ENCODE measurements around the gene C18orf63. TPM values are rescaled to one million over a fixed set of nuclear protein-coding genes. Genes with fewer than 3 reads are reported as not detected.
"Not testable (repeated sequence)": the region's sequence is repeated elsewhere in the genome, so short reads cannot be mapped to it uniquely, and the experiment has no call there.

Gene C18orf63
- total RNA-seq, 1 experiment from 2014 or later = not detected

DNA sequence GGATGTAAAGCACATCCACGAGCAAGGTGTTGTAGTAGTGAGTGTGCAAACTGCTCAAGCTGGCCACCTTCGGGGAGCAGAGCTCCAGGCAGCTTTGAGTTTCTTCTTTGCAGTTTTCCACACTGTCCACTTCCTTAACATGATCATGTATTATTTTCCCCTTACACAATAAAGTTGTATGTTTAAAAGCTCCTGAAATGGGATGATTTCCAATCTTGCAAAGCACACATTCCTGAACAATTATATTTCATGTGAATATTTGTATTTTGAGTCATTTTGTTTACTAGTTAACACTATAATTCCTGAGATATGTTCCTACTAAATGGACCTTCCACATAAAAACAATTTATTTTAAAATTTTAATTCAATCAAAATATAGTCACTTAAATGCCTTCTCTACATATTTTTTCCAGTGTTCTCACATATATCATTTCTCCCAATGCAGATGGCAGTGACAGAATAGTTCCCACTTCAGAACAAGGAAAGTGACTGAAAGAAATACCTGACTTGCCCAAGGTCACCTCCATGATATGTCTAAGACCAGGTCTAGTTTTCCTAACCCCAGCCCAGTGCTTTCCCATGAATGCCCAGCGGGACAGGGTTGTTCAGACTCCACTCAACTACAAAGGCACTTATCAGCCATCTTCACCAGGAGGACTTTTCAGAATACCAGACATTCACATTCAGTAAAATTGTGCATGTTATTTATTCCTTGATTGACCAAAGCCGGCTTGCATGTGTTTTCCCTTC lies 29.4 kb upstream of the C18orf63 start:
- peak; percentile 18 for DNase-seq (ENCODE audit: low read depth)

GRCh38 chr18:74286856-74287255 lies 28.8 kb upstream of the C18orf63 start:
- no peak for DNase-seq (ENCODE audit: low read depth)

- DNase-seq (ENCODE audit: low read depth) = no peak
Measured at GRCh38 chr18:74288041-74288440, 27.6 kb upstream of the C18orf63 start.

DNA sequence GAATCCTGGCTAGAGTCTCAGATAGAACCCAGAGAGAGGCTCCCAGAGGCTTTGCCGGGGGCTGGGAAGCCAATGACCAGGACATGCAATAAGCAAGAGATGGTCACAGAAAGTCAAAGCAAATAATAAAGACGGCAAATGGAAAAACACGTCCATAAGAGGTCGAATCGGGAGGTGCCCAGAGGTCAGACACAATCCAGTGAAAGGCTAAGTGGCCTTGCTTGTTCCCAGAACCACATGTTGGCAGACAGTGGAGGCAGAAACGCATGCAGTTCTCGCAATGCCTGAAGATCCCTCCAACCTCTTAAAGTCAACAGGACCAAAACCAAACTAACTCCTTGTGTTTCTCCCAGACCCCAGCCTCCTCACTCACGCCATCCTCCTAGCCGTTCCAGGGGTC lies 26.9 kb upstream of the C18orf63 start:
- no peak for DNase-seq (ENCODE audit: low read depth)

DNA sequence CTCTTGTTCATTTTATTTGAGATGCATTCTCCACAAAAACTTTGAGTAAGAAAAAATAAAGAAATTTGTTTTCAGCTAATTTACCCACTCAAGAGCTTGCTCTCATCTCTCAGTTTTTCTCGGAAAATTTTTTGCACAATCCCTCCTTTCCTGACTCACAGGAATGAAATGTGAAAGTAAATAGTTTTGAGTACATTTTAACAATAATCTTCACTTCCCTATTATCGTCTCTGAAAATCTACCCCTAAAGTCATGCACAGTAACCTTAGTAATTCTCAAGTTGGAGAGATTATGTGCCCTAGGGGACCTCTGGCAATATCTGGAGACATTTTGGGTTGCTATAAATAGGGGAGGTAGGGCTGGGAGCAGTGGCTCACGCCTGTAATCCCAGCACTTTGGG lies 26.5 kb upstream of the C18orf63 start:
- peak; percentile 69 for DNase-seq (ENCODE audit: low read depth)

DNA sequence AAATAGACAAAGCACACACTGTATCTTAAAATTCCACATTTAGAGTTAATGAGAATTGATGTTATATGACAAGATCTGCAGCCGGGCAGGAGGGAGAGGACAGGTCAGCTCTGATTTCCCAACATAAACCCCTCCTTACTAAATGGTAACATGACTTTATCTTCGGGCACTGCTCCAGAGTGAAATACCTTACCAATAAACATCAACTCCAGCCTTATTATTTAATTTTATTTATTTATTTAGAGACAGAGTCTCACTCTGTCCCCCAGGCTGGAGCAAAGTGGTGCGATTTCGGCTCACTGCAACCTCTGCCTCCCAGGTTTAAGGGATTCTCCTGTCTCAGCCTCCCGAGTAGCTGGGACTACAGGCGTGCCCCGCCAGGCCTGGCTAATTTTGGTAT lies 25.6 kb upstream of the C18orf63 start:
- peak; percentile 16 for DNase-seq (ENCODE audit: low read depth)

DNA sequence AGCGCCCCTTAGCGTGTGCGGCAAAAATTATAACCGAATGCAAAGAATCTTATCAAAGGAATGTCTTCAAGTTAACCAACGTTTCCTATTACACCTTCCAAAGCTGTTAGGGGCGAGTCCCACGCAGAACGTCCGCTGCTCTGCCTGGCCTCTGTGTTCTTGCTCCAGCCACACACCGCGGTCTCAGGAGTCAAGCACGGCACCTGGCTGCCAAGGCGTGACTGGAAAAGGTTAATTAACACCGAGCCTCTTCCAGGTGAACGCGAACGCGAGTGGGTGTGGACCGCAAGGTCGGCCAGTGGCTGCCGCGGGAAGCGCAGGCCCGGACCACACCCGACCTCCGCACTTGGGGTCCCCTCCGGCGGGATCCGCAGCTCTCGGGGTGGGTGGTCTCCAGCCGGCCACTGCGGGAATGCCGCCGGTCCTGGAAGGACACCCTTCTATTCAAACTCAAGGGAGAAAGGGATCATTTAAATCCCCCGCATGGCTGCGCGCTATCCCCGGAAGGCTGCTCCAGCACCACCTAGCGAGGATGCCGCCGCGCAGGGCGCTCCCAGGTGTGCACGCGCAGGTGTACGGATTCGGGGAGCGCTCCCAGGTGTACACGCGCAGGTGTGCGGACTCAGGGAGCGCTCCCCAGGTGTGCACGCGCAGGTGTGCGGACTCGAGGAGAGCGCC lies 24.7 kb upstream of the C18orf63 start:
- DNase-seq (ENCODE audit: low read depth) = no peak

DNA sequence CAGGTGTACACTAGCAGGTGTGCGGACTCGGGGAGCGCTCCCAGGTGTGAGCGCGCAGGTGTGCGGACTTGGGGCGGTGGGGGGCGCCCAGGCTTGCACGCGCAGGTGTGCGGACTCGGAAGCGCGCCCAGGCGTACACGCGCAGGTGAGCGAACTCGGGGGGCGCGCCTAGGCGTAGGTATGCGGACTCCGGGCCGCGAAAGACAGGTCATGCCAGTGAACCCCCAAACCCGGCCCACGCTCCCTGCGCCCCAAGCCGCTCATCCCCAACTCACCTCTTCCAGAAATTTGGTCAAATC lies 24.2 kb upstream of the C18orf63 start:
- no peak for DNase-seq (ENCODE audit: low read depth)

DNA sequence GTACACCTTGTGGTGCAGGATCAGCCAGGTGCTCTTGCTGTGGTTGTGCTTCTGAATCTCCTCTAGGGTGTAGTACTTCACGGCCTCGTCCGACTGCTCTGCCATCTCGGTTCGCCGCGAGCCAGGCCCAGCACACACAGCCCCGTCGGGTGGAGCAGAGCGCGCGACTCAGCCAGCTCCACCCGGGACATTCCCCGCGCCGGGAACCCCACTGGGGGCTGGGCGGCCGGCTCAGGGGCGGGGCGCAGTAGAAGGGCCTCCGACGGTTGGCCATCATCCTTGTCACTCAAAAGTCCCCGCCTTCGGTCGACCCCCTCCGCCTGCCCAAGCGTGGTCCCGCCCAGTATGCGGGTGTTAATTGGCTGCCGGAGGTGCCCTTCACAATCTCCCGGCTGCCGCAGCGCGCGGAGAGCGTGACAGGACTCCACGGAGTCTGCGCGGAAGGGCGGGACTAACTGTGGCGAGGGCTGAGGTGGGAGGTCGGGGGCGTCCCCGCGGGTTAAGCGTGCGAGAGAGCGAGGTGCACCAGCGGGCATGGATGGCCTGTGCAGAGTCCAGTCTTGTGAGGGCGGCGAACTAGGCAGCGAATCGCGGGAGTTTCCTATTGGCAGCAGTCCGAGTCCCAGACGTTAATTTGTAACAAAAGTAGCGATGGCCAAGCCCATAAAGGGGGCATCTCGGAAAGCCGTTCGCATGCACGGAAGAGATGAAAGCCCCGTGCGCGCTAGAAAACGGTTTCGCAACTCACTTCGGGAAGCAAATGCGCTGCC lies 23.7 kb upstream of the C18orf63 start, which contains the start of gene CYB5A:
Gene CYB5A, minus strand, starts transcription at position 193 of the 770 bp plus-strand sequence. Its CDS starts 88 bp downstream, at position 105.
- DNase-seq (ENCODE audit: low read depth) = peak; percentile 90

GRCh38 chr18:74292541-74292858 lies 23.1 kb upstream of the C18orf63 start:
- DNase-seq (ENCODE audit: low read depth) = no peak

GRCh38 chr18:74292982-74293381 lies 22.7 kb upstream of the C18orf63 start:
- DNase-seq (ENCODE audit: low read depth) = not testable (repeated sequence)

GRCh38 chr18:74294526-74294925 lies 21.1 kb upstream of the C18orf63 start:
- DNase-seq (ENCODE audit: low read depth) = peak; percentile 83

GRCh38 chr18:74299162-74299561 lies 16.5 kb upstream of the C18orf63 start:
- no peak for DNase-seq (ENCODE audit: low read depth)

GRCh38 chr18:74299746-74300145 lies 15.9 kb upstream of the C18orf63 start:
- DNase-seq (ENCODE audit: low read depth) = peak; percentile 68

GRCh38 chr18:74303306-74303705 lies 12.3 kb upstream of the C18orf63 start:
- no peak for DNase-seq (ENCODE audit: low read depth)

GRCh38 chr18:74303936-74304335 lies 11.7 kb upstream of the C18orf63 start:
- DNase-seq (ENCODE audit: low read depth) = peak; percentile 87

- peak; percentile 70 for DNase-seq (ENCODE audit: low read depth)
Measured at GRCh38 chr18:74310411-74310810, 5.2 kb upstream of the C18orf63 start.

DNA sequence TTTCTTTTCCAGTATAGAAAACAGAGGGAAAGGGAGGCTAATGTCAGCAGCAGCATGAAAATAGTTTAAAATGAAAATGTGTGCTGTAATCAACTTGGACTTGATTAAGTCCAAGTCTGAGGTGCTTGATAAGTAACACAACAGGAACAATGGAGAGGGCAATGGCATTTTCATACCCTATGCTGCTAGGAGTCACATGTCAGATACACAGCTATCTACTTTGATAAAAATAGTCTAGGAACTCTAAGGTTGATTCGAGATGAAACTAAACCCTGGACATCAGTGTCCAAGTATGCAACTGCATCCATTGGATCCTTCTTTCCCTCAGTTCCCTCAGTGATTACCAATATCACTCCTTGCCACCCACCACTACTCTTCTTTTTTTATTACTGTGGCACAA lies 4.6 kb upstream of the C18orf63 start:
- DNase-seq (ENCODE audit: low read depth) = no peak

DNA sequence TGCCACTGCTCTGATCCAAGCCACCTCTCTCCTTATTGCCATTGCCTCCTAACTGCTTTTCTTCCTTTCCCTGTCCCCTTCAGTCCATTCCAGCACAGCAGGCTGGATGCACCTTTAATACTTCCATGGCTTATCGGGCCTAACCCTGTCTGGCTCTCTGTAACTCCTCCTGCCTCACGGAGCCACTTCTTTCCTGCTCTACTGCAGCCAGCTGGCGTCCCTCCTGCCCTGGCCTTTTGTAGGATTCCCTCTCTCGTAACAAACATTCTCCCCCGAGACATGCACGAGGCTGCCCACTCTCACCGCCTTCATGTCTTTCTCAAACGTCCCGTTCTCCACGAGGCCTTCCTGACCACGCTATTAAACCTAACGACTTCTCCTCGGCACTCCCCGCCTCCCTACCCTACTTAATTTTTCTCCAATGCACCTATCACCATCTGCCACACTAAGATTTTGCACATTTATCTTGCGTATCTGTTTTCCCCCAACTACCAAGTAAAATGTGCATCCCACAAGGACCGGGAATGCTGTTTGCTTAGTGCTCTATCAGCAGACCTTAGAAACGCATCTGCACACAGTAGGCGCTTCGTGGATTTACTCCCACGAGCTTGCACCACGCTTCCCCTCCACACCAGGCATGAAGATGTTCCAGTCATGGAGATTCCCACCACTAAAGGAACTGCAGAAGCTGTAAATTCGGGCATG lies 728 bp upstream of the C18orf63 start:
- no peak for DNase-seq (ENCODE audit: low read depth)

- DNase-seq (ENCODE audit: low read depth) = peak; percentile 92
Measured at GRCh38 chr18:74316257-74317170, 875 bp downstream of the C18orf63 start.

DNA sequence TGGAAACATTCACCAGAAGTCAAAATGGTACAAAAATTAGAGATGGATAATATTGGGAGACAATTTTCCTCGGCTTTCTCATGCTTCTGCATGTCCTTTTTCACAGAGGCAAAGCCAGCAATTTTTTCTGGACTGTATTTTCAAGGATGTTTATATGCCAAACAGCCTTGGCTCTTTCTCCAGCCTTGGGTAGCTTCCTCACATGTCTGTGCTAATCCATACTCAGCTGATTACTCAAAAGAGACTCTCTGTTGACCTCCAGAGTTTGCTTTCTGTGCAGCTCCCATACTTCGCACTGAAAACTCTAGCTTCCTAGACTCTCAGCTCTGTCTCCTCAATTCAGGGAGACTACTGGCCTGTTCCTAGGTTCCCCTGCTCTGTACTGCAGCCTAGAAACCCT lies 10.6 kb downstream of the C18orf63 start:
- DNase-seq (ENCODE audit: low read depth) = no peak

Measured in M059J (cell line).